ENCODE measurements around the gene FAM236B. TPM values are rescaled to one million over a fixed set of nuclear protein-coding genes. Genes with fewer than 3 reads are reported as not detected.
"Not testable (repeated sequence)": the region's sequence is repeated elsewhere in the genome, so short reads cannot be mapped to it uniquely, and the experiment has no call there.

FAM236B gene
- not detected for polyA plus RNA-seq (2013, experiment 1 of 2)
- not detected for polyA plus RNA-seq (2013, experiment 2 of 2)

- H3K9me3 ChIP-seq (ENCODE audit: control insufficient read depth, low read length); H3K9ac ChIP-seq (ENCODE audit: low read length); H3K18ac ChIP-seq (ENCODE audit: low read depth in 1 of 2, low read length in 2 of 2); H3K14ac ChIP-seq (ENCODE audit: low read length in 2 of 2); H3K79me1 ChIP-seq (replicated peaks; ENCODE audit: low read length, poor library complexity, severe bottlenecking); H2BK12ac ChIP-seq (ENCODE audit: low read length in 2 of 2); H4K8ac ChIP-seq (ENCODE audit: low read length); H3K4ac ChIP-seq (ENCODE audit: low read depth in 1 of 2, low read length in 2 of 2); H3K4me3 ChIP-seq (ENCODE audit: insufficient read depth in 1 of 2, low read depth in 1 of 2, low read length in 2 of 2); H2AFZ ChIP-seq (ENCODE audit: low read depth, low read length); H2AK5ac ChIP-seq (ENCODE audit: low read length, severe bottlenecking); H2BK5ac ChIP-seq (ENCODE audit: low read depth, low read length, poor library complexity, severe bottlenecking); H3K27ac ChIP-seq (ENCODE audit: low read length, poor library complexity, severe bottlenecking); H3K4me2 ChIP-seq (ENCODE audit: low read length, poor library complexity, severe bottlenecking); H2BK15ac ChIP-seq (ENCODE audit: low read depth, poor library complexity, severe bottlenecking); H3K36me3 ChIP-seq (ENCODE audit: control insufficient read depth in 1 of 2, insufficient read depth in 2 of 2, low read depth in 1 of 2, low read length in 2 of 2); H2BK120ac ChIP-seq (ENCODE audit: low read depth, low read length); H3K27me3 ChIP-seq (ENCODE audit: control insufficient read depth in 1 of 2, insufficient read depth in 1 of 2, low read length in 2 of 2); H3K4me1 ChIP-seq (ENCODE audit: control insufficient read depth, insufficient read depth, low read depth, low read length); H3K23ac ChIP-seq (ENCODE audit: low read length in 2 of 2); H4K91ac ChIP-seq (ENCODE audit: low read length); DNase-seq: not testable (repeated sequence)
- WGBS, result no CpG with 5 or more reads among the region's 15 CpGs
Measured at GRCh38 chrX:72782560-72782959, at the start of gene FAM236B. FAM236B (minus strand) TSS chrX:72782660; CDS start chrX:72782560, 100 bp downstream.

DNA sequence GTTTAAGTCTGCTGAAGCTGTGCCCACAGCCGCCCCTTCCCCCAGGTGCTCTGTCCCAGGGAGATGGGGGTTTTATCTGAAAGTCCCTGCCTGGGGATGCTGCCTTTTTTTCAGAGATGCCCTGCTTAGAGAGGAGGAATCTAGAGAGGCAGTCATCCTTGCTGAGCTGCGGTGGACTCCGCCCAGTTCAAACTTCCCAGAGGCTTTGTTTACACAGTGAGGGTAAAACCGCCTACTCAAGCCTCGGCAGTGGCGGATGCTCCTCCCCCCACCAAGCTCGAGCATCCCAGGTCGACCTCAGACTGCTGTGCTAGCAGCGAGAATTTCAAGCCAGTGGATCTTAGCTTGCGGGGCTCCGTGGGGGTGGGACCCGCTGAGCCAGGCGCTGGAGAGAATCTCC, 48.2 kb upstream of the FAM236B start:
- DNase-seq; H3K4me3 ChIP-seq (ENCODE audit: insufficient read depth in 1 of 2, low read depth in 1 of 2, low read length in 2 of 2); H3K23ac ChIP-seq (ENCODE audit: low read length in 2 of 2); H3K27ac ChIP-seq (ENCODE audit: low read length, poor library complexity, severe bottlenecking); H2BK5ac ChIP-seq (ENCODE audit: low read depth, low read length, poor library complexity, severe bottlenecking); H3K9me3 ChIP-seq (ENCODE audit: control insufficient read depth, low read length); H4K8ac ChIP-seq (ENCODE audit: low read length); H3K14ac ChIP-seq (ENCODE audit: low read length in 2 of 2); H3K4me1 ChIP-seq (ENCODE audit: control insufficient read depth, insufficient read depth, low read depth, low read length); H2BK120ac ChIP-seq (ENCODE audit: low read depth, low read length); H2AFZ ChIP-seq (ENCODE audit: low read depth, low read length); H3K18ac ChIP-seq (ENCODE audit: low read depth in 1 of 2, low read length in 2 of 2); H3K9ac ChIP-seq (ENCODE audit: low read length); H3K79me1 ChIP-seq (replicated peaks; ENCODE audit: low read length, poor library complexity, severe bottlenecking); H3K27me3 ChIP-seq (ENCODE audit: control insufficient read depth in 1 of 2, insufficient read depth in 1 of 2, low read length in 2 of 2); H2BK15ac ChIP-seq (ENCODE audit: low read depth, poor library complexity, severe bottlenecking); H3K4ac ChIP-seq (ENCODE audit: low read depth in 1 of 2, low read length in 2 of 2); H2BK12ac ChIP-seq (ENCODE audit: low read length in 2 of 2); H2AK5ac ChIP-seq (ENCODE audit: low read length, severe bottlenecking); H4K91ac ChIP-seq (ENCODE audit: low read length); H3K4me2 ChIP-seq (ENCODE audit: low read length, poor library complexity, severe bottlenecking); H3K36me3 ChIP-seq (ENCODE audit: control insufficient read depth in 1 of 2, insufficient read depth in 2 of 2, low read depth in 1 of 2, low read length in 2 of 2): not testable (repeated sequence)
- WGBS, result no CpG with 5 or more reads among the region's 13 CpGs

DNA sequence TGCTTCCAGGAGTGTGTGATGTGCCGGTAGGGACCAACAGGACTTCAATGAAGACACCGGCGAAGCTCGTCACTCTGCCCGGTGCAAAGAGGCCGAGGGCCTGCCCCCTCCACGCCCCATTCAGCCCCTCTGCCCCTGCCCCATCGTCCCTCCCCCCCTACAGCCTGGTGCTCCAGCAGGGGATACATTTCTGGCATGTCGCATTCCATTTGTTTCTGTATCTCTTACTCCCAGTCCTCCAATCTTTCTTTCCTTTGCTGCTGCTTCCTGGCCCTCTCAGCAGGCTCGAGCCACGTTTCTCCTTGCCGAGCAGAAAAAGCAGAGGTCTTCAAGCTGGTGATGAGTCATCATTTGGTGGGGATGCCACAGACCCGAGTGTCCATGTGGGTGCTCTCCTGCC, 25.6 kb upstream of the FAM236B start, which contains the start of gene FAM236D:
Gene FAM236D (minus strand): TSS at position 101 of the 400 bp plus-strand sequence. CDS start 100 bp downstream, at position 1.
- H3K9ac ChIP-seq (ENCODE audit: low read length); H3K4ac ChIP-seq (ENCODE audit: low read depth in 1 of 2, low read length in 2 of 2); H2AK5ac ChIP-seq (ENCODE audit: low read length, severe bottlenecking); H2BK5ac ChIP-seq (ENCODE audit: low read depth, low read length, poor library complexity, severe bottlenecking); H3K14ac ChIP-seq (ENCODE audit: low read length in 2 of 2); H3K79me1 ChIP-seq (replicated peaks; ENCODE audit: low read length, poor library complexity, severe bottlenecking); DNase-seq; H3K36me3 ChIP-seq (ENCODE audit: control insufficient read depth in 1 of 2, insufficient read depth in 2 of 2, low read depth in 1 of 2, low read length in 2 of 2); H3K4me3 ChIP-seq (ENCODE audit: insufficient read depth in 1 of 2, low read depth in 1 of 2, low read length in 2 of 2); H2BK120ac ChIP-seq (ENCODE audit: low read depth, low read length); H4K8ac ChIP-seq (ENCODE audit: low read length); H3K23ac ChIP-seq (ENCODE audit: low read length in 2 of 2); H2BK15ac ChIP-seq (ENCODE audit: low read depth, poor library complexity, severe bottlenecking); H3K9me3 ChIP-seq (ENCODE audit: control insufficient read depth, low read length); H4K91ac ChIP-seq (ENCODE audit: low read length); H3K4me1 ChIP-seq (ENCODE audit: control insufficient read depth, insufficient read depth, low read depth, low read length); H2AFZ ChIP-seq (ENCODE audit: low read depth, low read length); H3K27ac ChIP-seq (ENCODE audit: low read length, poor library complexity, severe bottlenecking); H3K18ac ChIP-seq (ENCODE audit: low read depth in 1 of 2, low read length in 2 of 2); H2BK12ac ChIP-seq (ENCODE audit: low read length in 2 of 2); H3K27me3 ChIP-seq (ENCODE audit: control insufficient read depth in 1 of 2, insufficient read depth in 1 of 2, low read length in 2 of 2); H3K4me2 ChIP-seq (ENCODE audit: low read length, poor library complexity, severe bottlenecking): not testable (repeated sequence)
- no CpG with 5 or more reads among the region's 13 CpGs for WGBS

- H3K23ac ChIP-seq (ENCODE audit: low read length in 2 of 2); H3K4me1 ChIP-seq (ENCODE audit: control insufficient read depth, insufficient read depth, low read depth, low read length); H3K9ac ChIP-seq (ENCODE audit: low read length); H2AFZ ChIP-seq (ENCODE audit: low read depth, low read length); H2BK12ac ChIP-seq (ENCODE audit: low read length in 2 of 2); H3K27me3 ChIP-seq (ENCODE audit: control insufficient read depth in 1 of 2, insufficient read depth in 1 of 2, low read length in 2 of 2); H4K91ac ChIP-seq (ENCODE audit: low read length); H3K14ac ChIP-seq (ENCODE audit: low read length in 2 of 2); H2AK5ac ChIP-seq (ENCODE audit: low read length, severe bottlenecking); H3K4ac ChIP-seq (ENCODE audit: low read depth in 1 of 2, low read length in 2 of 2); H3K4me2 ChIP-seq (ENCODE audit: low read length, poor library complexity, severe bottlenecking); H2BK5ac ChIP-seq (ENCODE audit: low read depth, low read length, poor library complexity, severe bottlenecking); H3K18ac ChIP-seq (ENCODE audit: low read depth in 1 of 2, low read length in 2 of 2); H2BK120ac ChIP-seq (ENCODE audit: low read depth, low read length); H2BK15ac ChIP-seq (ENCODE audit: low read depth, poor library complexity, severe bottlenecking); H3K36me3 ChIP-seq (ENCODE audit: control insufficient read depth in 1 of 2, insufficient read depth in 2 of 2, low read depth in 1 of 2, low read length in 2 of 2); H3K79me1 ChIP-seq (replicated peaks; ENCODE audit: low read length, poor library complexity, severe bottlenecking); H3K4me3 ChIP-seq (ENCODE audit: insufficient read depth in 1 of 2, low read depth in 1 of 2, low read length in 2 of 2); H3K9me3 ChIP-seq (ENCODE audit: control insufficient read depth, low read length); H4K8ac ChIP-seq (ENCODE audit: low read length); DNase-seq; H3K27ac ChIP-seq (ENCODE audit: low read length, poor library complexity, severe bottlenecking): not testable (repeated sequence)
- WGBS, result no CpG with 5 or more reads among the region's 3 CpGs
Measured at GRCh38 chrX:72790390-72790789, 7.9 kb upstream of the FAM236B start.
